CD14-positive monocyte (primary cell): Measurements from ENCODE around the gene ZNF385D. TPM values are rescaled to one million over a fixed set of nuclear protein-coding genes. Genes with fewer than 3 reads are reported as not detected.

Experiments used
- DNase-seq, 3 donors: peaks; one replicate each; pipeline ENCODE4 v3.0.0-alpha.2; 2011 to 2022
- H2AFZ ChIP-seq: 2 replicates; pipeline ENCODE4 v1.6.0; 2012; ENCODE audit warnings: mild to moderate bottlenecking, low read depth, low read length, inconsistent platforms; ENCODE audit not compliant: insufficient read depth, poor library complexity, severe bottlenecking
- H3K27ac ChIP-seq, 2 donors: 1 replicate in 1 of 2; 2 replicates in 1 of 2; pipeline ENCODE4 v1.5.1; 2012 to 2013; ENCODE audit warnings: low read length in 2 of 2, control low read depth in 1 of 2, inconsistent platforms in 1 of 2, low read depth in 1 of 2, mild to moderate bottlenecking in 1 of 2
- H3K27me3 ChIP-seq, 2 donors: one replicate each; pipeline versions ENCODE4 v1.6.0 to v1.6.1; 2011 to 2013; ENCODE audit warnings: low read length in 2 of 2; ENCODE audit not compliant: control insufficient read depth in 2 of 2, insufficient read depth in 2 of 2
- H3K36me3 ChIP-seq, 2 donors: replicated peaks in 1 of 2; 1 replicate in 1 of 2; 2 replicates in 1 of 2; pipeline versions ENCODE4 v1.5.1 to v1.6.1; 2012 to 2013; ENCODE audit warnings: low read length in 2 of 2, control low read depth in 1 of 2, inconsistent platforms in 1 of 2, mild to moderate bottlenecking in 1 of 2; ENCODE audit not compliant: insufficient read depth in 2 of 2, control insufficient read depth in 1 of 2
- H3K4me1 ChIP-seq, 2 donors: 1 replicate in 1 of 2; 2 replicates in 1 of 2; pipeline versions ENCODE4 v1.5.1 to v1.6.1; 2012 to 2013; ENCODE audit warnings: low read length in 2 of 2, control low read depth in 1 of 2, inconsistent platforms in 1 of 2, mild to moderate bottlenecking in 1 of 2, moderate library complexity in 1 of 2; ENCODE audit not compliant: insufficient read depth in 2 of 2, control insufficient read depth in 1 of 2
- H3K4me2 ChIP-seq: replicated peaks from 2 replicates; pipeline ENCODE3; 2012; ENCODE audit warnings: low read length, moderate library complexity, mild to moderate bottlenecking; ENCODE audit not compliant: poor library complexity, severe bottlenecking; ENCODE audit errors: extremely low read depth
- H3K4me3 ChIP-seq, 3 experiments: fragments of 200-600 bp in 1 of 3; sonication (generic) in 1 of 3; replicated peaks in 1 of 3; 1 replicate in 2 of 3; 2 replicates in 1 of 3; pipeline ENCODE4 v1.5.1; 2011 to 2013; ENCODE audit warnings: low read length in 3 of 3, mild to moderate bottlenecking in 3 of 3, control low read depth in 2 of 3, low read depth in 2 of 3, inconsistent platforms in 1 of 3, moderate library complexity in 1 of 3
- H3K79me2 ChIP-seq: 2 replicates; pipeline ENCODE4 v1.6.0; 2012; ENCODE audit warnings: mild to moderate bottlenecking, control low read depth, inconsistent platforms, low read length, moderate library complexity; ENCODE audit not compliant: insufficient read depth
- H3K9ac ChIP-seq: 2 replicates; pipeline ENCODE4 v1.6.0; 2017; ENCODE audit warnings: low read length, mild to moderate bottlenecking; ENCODE audit not compliant: insufficient read depth, poor library complexity, severe bottlenecking
- H3K9me3 ChIP-seq, 2 donors: replicated peaks in 1 of 2; 1 replicate in 1 of 2; 2 replicates in 1 of 2; pipeline versions ENCODE4 v1.5.1 to v1.6.1; 2012 to 2013; ENCODE audit warnings: low read length in 2 of 2, control low read depth in 1 of 2; ENCODE audit not compliant: control insufficient read depth in 1 of 2, insufficient read depth in 1 of 2
- H4K20me1 ChIP-seq: 2 replicates; pipeline ENCODE4 v1.6.0; 2012; ENCODE audit warnings: mild to moderate bottlenecking, low read length, control low read depth, moderate library complexity; ENCODE audit not compliant: insufficient read depth
- H3K27ac Mint-ChIP-seq, 7 donors: one replicate each; pipeline ENCODE4 v1.8.0; 2020; ENCODE audit warnings: mild to moderate bottlenecking in 7 of 7, mixed read lengths in 7 of 7, moderate library complexity in 6 of 7, inconsistent platforms in 2 of 7
- H3K27me3 Mint-ChIP-seq, 3 donors: one replicate each; pipeline ENCODE4 v1.8.0; 2021 to 2022; ENCODE audit warnings: low read depth in 3 of 3, mild to moderate bottlenecking in 3 of 3, mixed read lengths in 3 of 3, moderate library complexity in 3 of 3, inconsistent platforms in 1 of 3
- H3K36me3 Mint-ChIP-seq, 2 donors: one replicate each; pipeline ENCODE4 v1.8.0; 2020; ENCODE audit warnings: mixed read lengths in 2 of 2, inconsistent platforms in 1 of 2, mild to moderate bottlenecking in 1 of 2
- H3K4me1 Mint-ChIP-seq: one replicate; pipeline ENCODE4 v1.8.0; 2020; ENCODE audit warnings: mild to moderate bottlenecking, mixed read lengths
- H3K4me3 Mint-ChIP-seq, 2 donors: one replicate each; pipeline ENCODE4 v1.8.0; 2020; ENCODE audit warnings: mild to moderate bottlenecking in 2 of 2, mixed read lengths in 2 of 2, moderate library complexity in 1 of 2
- H3K9me3 Mint-ChIP-seq, 7 donors: one replicate each; pipeline ENCODE4 v1.8.0; 2020 to 2022; ENCODE audit warnings: mixed read lengths in 7 of 7, mild to moderate bottlenecking in 6 of 7, moderate library complexity in 6 of 7, inconsistent platforms in 2 of 7
- WGBS: methylation state at CpG from one replicate; pipeline ENCODE4 v1.1.5; 2013; ENCODE audit warnings: missing lambda C conversion rate; ENCODE audit not compliant: insufficient coverage; 5-methylcytosine and 5-hydroxymethylcytosine counted together
- intact Hi-C, 2 donors: fragments of 100-400 bp; cut with micrococcal nuclease; formaldehyde crosslinking; loops; one replicate each; pipeline versions ENCODE4 v1.15.0 to v1.15.1; 2023
- polyA plus RNA-seq, 3 donors: library from polyadenylated mRNA; depleted of rRNA in 1 of 3; unstranded in 2 of 3; stranded (reverse) in 1 of 3; fragments of 300-500 nt in 2 of 3; fragments of >200 nt in 1 of 3; fragmentation: Illumina TruSeq in 2 of 3; gene quantifications; 1 replicate in 2 of 3; 2 replicates in 1 of 3; pipeline ENCODE4 v1.2.3, GENCODE V29; 2012 to 2021
- TF ChIP-seq, protein P1 (sequence below): fragments of 200-600 bp; IDR thresholded peaks from one replicate; pipeline ENCODE4 v1.8.0; 2022; ENCODE audit warnings: antibody characterized with exemption, mild to moderate bottlenecking

The ZNF385D gene
- polyA plus RNA-seq, 3 donors = not detected

DNA sequence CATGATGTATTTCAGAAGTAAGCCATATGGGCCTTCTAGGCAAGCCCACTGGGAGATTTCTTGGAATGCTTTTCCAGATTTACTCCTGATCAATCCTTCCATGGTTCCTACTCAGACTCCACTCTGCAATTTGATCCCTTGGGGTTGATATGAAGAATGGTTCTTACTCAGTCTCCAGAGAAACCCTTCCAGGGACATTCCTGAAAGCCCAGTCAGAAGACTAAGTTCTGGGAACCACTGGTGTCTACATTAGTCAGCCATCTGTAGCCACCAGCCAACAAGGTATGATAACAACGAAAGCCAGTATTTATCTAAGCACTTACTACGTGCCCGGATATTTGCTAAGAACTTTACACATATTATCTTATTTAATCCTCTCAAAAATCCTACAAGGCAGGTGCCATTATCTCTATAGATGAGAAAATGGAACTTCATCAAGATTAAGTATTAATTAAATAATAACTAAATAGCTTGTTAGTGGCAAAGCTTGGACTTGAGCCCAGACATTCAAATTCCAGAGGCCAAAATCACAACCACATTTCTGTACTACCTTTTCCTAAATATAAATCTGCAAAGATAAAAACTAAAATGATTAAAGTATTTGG lies 32.7 kb downstream of the ZNF385D start:
- TF ChIP-seq, protein P1, sequence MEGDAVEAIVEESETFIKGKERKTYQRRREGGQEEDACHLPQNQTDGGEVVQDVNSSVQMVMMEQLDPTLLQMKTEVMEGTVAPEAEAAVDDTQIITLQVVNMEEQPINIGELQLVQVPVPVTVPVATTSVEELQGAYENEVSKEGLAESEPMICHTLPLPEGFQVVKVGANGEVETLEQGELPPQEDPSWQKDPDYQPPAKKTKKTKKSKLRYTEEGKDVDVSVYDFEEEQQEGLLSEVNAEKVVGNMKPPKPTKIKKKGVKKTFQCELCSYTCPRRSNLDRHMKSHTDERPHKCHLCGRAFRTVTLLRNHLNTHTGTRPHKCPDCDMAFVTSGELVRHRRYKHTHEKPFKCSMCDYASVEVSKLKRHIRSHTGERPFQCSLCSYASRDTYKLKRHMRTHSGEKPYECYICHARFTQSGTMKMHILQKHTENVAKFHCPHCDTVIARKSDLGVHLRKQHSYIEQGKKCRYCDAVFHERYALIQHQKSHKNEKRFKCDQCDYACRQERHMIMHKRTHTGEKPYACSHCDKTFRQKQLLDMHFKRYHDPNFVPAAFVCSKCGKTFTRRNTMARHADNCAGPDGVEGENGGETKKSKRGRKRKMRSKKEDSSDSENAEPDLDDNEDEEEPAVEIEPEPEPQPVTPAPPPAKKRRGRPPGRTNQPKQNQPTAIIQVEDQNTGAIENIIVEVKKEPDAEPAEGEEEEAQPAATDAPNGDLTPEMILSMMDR = no peak
- intact Hi-C loops = no loop called here
- peaks cover 30 to 46% of the 10 kb centered on the region in 2 donors for H3K9me3 ChIP-seq
- H3K4me3 Mint-ChIP-seq = no peak overlapping the region
- H3K36me3 Mint-ChIP-seq = no peaks in the 10 kb centered on the region
- no peak overlapping the region for H3K4me2 ChIP-seq
- no peak overlapping the region for H3K9ac ChIP-seq
- no peaks in the 10 kb centered on the region for H3K27me3 Mint-ChIP-seq
- no peak overlapping the region for H2AFZ ChIP-seq
- WGBS = 83% methylated on average over 1 of the region's 3 CpGs
- H3K79me2 ChIP-seq = no peaks in the 10 kb centered on the region
- H4K20me1 ChIP-seq = no peaks in the 10 kb centered on the region
- H3K27ac ChIP-seq = no peak overlapping the region
- H3K27ac Mint-ChIP-seq = no peak overlapping the region
- DNase-seq = no peak
- no peaks in the 10 kb centered on the region for H3K27me3 ChIP-seq
- no peaks in the 10 kb centered on the region for H3K36me3 ChIP-seq
- H3K9me3 Mint-ChIP-seq = peaks cover 15 to 33% (median 21%) of the 10 kb centered on the region in 7 donors
- H3K4me1 ChIP-seq = no peaks in the 10 kb centered on the region
- no peaks in the 10 kb centered on the region for H3K4me1 Mint-ChIP-seq
- no peak overlapping the region for H3K4me3 ChIP-seq

DNA sequence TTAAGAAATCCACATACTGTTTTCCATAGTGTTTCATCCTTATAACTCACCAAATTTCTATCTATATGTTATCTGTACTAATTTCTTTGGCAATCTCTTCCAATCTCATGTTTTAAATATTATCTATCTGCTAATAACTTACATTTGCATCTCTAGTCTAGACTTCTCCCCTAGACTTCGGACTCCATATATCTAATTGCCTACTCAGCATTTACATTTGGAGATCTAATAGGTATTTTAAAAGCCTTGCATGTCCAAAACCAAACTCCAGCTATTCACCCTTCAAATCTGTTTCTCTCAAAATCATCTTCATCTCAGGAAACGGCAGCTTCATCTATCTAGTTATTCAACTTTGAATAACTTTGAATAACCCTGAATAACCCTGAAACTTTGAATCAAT lies 35.3 kb downstream of the ZNF385D start:
- H3K4me3 ChIP-seq = no peak overlapping the region
- H3K4me2 ChIP-seq = no peak overlapping the region
- H3K4me1 Mint-ChIP-seq = no peaks in the 10 kb centered on the region
- H3K9ac ChIP-seq = no peak overlapping the region
- DNase-seq = no peak
- H3K27ac ChIP-seq = no peak overlapping the region
- no peaks in the 10 kb centered on the region for H4K20me1 ChIP-seq
- no peaks in the 10 kb centered on the region for H3K27me3 Mint-ChIP-seq
- no peaks in the 10 kb centered on the region for H3K4me1 ChIP-seq
- no peak overlapping the region for H2AFZ ChIP-seq
- TF ChIP-seq, protein P1 = no peak
- peaks cover 15 to 27% of the 10 kb centered on the region in 2 donors for H3K9me3 ChIP-seq
- H3K36me3 ChIP-seq = no peaks in the 10 kb centered on the region
- peaks cover 8 to 19% (median 17%) of the 10 kb centered on the region in 7 donors for H3K9me3 Mint-ChIP-seq
- H3K27ac Mint-ChIP-seq = no peak overlapping the region
- intact Hi-C loops = no loop called here
- H3K36me3 Mint-ChIP-seq = no peaks in the 10 kb centered on the region
- no peak overlapping the region for H3K4me3 Mint-ChIP-seq
- no peaks in the 10 kb centered on the region for H3K79me2 ChIP-seq
- WGBS = 80% methylated on average over 1 of the region's 2 CpGs
- H3K27me3 ChIP-seq = no peaks in the 10 kb centered on the region
